Uterus (tissue), 2 donors: ENCODE measurements around the gene TMEM253.

Source experiments
- POLR2A ChIP-seq, 2 donors: fragments of 450-650 bp; IDR thresholded peaks; one replicate each; pipeline ENCODE4 v1.6.1; 2016; ENCODE audit warnings: antibody characterized with exemption in 2 of 2, mild to moderate bottlenecking in 1 of 2, moderate library complexity in 1 of 2
- TF ChIP-seq, protein P1 (sequence below), 4 experiments: fragments of 200-600 bp in 2 of 4; fragments of 450-650 bp in 2 of 4; sonication (generic) in 2 of 4; IDR thresholded peaks; one replicate each; pipeline ENCODE4 v1.5.1; 2016 to 2019; ENCODE audit warnings: antibody characterized with exemption in 4 of 4, mild to moderate bottlenecking in 2 of 4, moderate library complexity in 1 of 4

DNA sequence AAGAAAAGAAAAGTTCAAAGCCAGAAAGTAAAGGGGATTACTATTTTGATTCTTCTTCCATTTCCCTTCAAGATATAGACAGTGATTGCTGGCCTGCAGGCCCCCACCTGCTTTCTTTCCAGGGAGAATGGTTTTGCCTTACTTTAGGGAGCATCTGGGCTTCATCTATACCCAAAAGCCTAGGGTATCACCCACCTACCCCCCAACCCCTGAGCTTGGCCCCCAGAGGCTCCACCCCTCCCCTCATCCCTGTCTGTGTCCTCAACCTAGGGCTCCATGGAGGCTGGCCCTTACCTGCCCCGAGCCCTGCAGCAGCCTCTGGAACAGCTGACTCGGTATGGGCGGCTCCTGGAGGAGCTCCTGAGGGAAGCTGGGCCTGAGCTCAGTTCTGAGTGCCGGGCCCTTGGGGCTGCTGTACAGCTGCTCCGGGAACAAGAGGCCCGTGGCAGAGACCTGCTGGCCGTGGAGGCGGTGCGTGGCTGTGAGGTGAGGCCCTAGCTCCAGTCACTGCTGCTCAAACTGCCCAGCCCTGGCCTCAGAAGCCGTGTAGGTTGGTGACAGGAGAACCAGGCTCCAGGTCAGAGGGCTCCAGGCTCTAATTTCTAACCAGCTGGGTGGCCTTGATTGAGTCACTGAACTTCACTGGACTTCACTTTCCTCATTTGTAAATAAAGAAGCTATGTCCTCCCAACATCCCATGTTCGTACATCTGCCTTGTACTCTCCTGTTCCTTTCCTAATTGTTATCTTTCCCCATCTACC lies 17.1 kb upstream of the TMEM253 start:
- TF ChIP-seq, protein P1, sequence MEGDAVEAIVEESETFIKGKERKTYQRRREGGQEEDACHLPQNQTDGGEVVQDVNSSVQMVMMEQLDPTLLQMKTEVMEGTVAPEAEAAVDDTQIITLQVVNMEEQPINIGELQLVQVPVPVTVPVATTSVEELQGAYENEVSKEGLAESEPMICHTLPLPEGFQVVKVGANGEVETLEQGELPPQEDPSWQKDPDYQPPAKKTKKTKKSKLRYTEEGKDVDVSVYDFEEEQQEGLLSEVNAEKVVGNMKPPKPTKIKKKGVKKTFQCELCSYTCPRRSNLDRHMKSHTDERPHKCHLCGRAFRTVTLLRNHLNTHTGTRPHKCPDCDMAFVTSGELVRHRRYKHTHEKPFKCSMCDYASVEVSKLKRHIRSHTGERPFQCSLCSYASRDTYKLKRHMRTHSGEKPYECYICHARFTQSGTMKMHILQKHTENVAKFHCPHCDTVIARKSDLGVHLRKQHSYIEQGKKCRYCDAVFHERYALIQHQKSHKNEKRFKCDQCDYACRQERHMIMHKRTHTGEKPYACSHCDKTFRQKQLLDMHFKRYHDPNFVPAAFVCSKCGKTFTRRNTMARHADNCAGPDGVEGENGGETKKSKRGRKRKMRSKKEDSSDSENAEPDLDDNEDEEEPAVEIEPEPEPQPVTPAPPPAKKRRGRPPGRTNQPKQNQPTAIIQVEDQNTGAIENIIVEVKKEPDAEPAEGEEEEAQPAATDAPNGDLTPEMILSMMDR (IDR thresholded peaks at IDR 0.05), result no peak
- no peak for TF ChIP-seq POLR2A (IDR thresholded peaks at IDR 0.05)
